Hematopoietic multipotent progenitor cell treated with erythropoietin and hydrocortisone succinate and interleukin-3 and kit ligand, for 6 days (in vitro differentiated cells): ENCODE measurements around the gene MME.

Experiments
- DNase-seq: peaks from one replicate; pipeline ENCODE4 v3.0.0-alpha.2; 2015

The MME gene

GRCh38 chr3:155079746-155080487 is at the start of gene MME:
Gene MME (plus strand): TSS chr3:155080319. CDS start chr3:155084168, 3,849 bp downstream.
- DNase-seq, result no peak

- no peak for DNase-seq
Measured at GRCh38 chr3:155031186-155031585, 48.9 kb upstream of the MME start.

GRCh38 chr3:155032918-155033317 is 47.2 kb upstream of the MME start:
- DNase-seq, result peak; percentile 40

- no peak for DNase-seq
Measured at GRCh38 chr3:155034786-155035185, 45.3 kb upstream of the MME start.

- DNase-seq, result no peak
Measured at GRCh38 chr3:155035553-155035952, 44.6 kb upstream of the MME start.

- DNase-seq, result peak; percentile 20
Measured at GRCh38 chr3:155037508-155038202, 42.5 kb upstream of the MME start.

GRCh38 chr3:155038203-155038554 is 41.9 kb upstream of the MME start:
- DNase-seq, result no peak

- no peak for DNase-seq
Measured at GRCh38 chr3:155046935-155047334, 33.2 kb upstream of the MME start.

- no peak for DNase-seq
Measured at GRCh38 chr3:155047672-155048071, 32.4 kb upstream of the MME start.

- DNase-seq, result no peak
Measured at GRCh38 chr3:155049959-155050358, 30.2 kb upstream of the MME start.

- DNase-seq, result no peak
Measured at GRCh38 chr3:155052470-155052869, 27.6 kb upstream of the MME start.

- no peak for DNase-seq
Measured at GRCh38 chr3:155053756-155054155, 26.4 kb upstream of the MME start.

- DNase-seq, result no peak
Measured at GRCh38 chr3:155064920-155065319, 15.2 kb upstream of the MME start.

GRCh38 chr3:155065537-155065936 is 14.6 kb upstream of the MME start:
- no peak for DNase-seq

GRCh38 chr3:155069729-155070128 is 10.4 kb upstream of the MME start:
- no peak for DNase-seq

GRCh38 chr3:155070316-155070715 is 9.8 kb upstream of the MME start:
- DNase-seq, result no peak

GRCh38 chr3:155070932-155071387 is 9.2 kb upstream of the MME start:
- no peak for DNase-seq

- DNase-seq, result no peak
Measured at GRCh38 chr3:155075200-155075599, 4.9 kb upstream of the MME start.

GRCh38 chr3:155076888-155077287 is 3.2 kb upstream of the MME start:
- DNase-seq, result no peak

- DNase-seq, result no peak
Measured at GRCh38 chr3:155078711-155079467, 1.2 kb upstream of the MME start.

- no peak for DNase-seq
Measured at GRCh38 chr3:155079468-155079745, 712 bp upstream of the MME start.

GRCh38 chr3:155080692-155081091 is 573 bp downstream of the MME start:
- DNase-seq, result no peak

GRCh38 chr3:155083313-155083905 is 3.3 kb downstream of the MME start:
- DNase-seq, result no peak

GRCh38 chr3:155084567-155084966 is 4.4 kb downstream of the MME start:
- no peak for DNase-seq
